Measurements from ENCODE around the gene UPB1.

GRCh38 chr22:24466716-24467328 is 28.3 kb upstream of the UPB1 start:
- TF ChIP-seq CTCF (IDR thresholded peaks at IDR 0.05) (no peak), POLR2AphosphoS5 (IDR thresholded peaks at IDR 0.05) (no peak)

Data from suprapubic skin (tissue), 3 donors.